ENCODE measurements around the gene SLA2.

DNA sequence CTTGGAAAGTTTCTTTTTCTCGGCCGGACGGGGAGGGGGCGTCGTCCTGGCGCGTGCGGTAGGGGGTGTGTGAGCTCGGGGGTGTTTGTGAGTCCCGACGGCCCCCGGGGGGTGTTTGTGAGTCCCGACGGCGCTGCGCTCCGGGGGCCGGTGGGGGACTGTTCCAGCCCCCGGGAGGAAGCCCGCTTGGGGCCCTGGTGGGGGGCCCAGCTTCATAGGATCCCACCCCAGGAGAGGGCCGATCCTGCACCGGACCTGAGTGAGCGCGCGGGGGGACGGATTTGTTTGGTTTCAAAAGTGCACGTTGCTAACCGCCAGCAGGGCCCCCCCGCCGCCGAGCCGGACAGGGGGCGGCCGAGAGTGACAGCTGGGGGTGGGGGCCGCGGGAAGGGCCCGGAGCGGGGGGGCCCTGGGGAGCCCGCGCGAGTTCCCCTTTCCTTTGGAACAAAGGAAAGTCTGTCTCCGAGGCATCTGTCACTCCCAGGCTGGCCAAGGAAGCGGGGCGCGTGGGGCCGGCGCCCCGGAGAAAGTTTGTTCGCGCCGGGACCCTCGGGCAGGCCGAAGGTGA, 72.1 kb downstream of the SLA2 start:
- TF ChIP-seq, protein P1, sequence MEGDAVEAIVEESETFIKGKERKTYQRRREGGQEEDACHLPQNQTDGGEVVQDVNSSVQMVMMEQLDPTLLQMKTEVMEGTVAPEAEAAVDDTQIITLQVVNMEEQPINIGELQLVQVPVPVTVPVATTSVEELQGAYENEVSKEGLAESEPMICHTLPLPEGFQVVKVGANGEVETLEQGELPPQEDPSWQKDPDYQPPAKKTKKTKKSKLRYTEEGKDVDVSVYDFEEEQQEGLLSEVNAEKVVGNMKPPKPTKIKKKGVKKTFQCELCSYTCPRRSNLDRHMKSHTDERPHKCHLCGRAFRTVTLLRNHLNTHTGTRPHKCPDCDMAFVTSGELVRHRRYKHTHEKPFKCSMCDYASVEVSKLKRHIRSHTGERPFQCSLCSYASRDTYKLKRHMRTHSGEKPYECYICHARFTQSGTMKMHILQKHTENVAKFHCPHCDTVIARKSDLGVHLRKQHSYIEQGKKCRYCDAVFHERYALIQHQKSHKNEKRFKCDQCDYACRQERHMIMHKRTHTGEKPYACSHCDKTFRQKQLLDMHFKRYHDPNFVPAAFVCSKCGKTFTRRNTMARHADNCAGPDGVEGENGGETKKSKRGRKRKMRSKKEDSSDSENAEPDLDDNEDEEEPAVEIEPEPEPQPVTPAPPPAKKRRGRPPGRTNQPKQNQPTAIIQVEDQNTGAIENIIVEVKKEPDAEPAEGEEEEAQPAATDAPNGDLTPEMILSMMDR (conservative IDR thresholded peaks at IDR 0.05 in 1 of 2, IDR thresholded peaks at IDR 0.05 in 1 of 2; ENCODE audit: low read depth in 1 of 2, low read length in 2 of 2): no peak
- no peak for TF ChIP-seq EZH2 (IDR thresholded peaks at IDR 0.05; ENCODE audit: low read length, missing control alignments)

All from fibroblast of lung (primary cell).